ENCODE results near the gene F2RL1. TPM values are rescaled to one million over a fixed set of nuclear protein-coding genes. Genes with fewer than 3 reads are reported as not detected.

The F2RL1 gene
- total and polyA plus RNA-seq, 2 of the 8 experiments (the other 6 are each of a cell fraction or from before 2014, with no cell fraction given): 23.2 to 26.6 TPM

DNA sequence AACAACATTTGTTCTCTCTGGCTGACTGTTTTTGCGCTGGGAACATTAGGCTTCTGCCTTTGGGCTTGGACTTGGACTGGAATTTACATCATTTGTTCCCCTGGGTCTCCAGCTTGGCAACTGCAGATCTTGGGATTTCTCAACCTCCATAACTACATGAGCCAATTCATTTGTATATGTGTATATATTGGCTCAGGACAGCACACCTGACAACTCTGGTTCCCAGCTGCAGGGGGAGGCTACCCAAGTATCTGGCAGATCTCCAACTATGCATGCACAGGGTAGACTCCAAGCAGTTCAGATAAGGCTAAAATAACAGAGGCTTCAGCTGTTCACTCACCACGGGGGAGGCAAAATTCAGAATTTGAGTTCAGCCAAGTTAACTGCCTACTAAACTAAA, 31.6 kb upstream of the F2RL1 start (continued):
- TF ChIP-seq CHD7 (IDR thresholded peaks at IDR 0.05; ENCODE audit: insufficient replicate concordance, low read length) (no peak), POLR2A (IDR thresholded peaks at IDR 0.05; ENCODE audit: control extremely low read depth in 1 of 2, low read depth in 2 of 2, low read length in 2 of 2) (no peak), CBX8 (IDR thresholded peaks at IDR 0.05; ENCODE audit: borderline replicate concordance, low read depth, low read length) (no peak), CEBPB (IDR thresholded peaks at IDR 0.05; ENCODE audit: low read depth, low read length) (no peak), RFX5 (IDR thresholded peaks at IDR 0.05; ENCODE audit: borderline replicate concordance, low read depth, low read length) (no peak), TCF12 (IDR thresholded peaks at IDR 0.05; ENCODE audit: low read depth, low read length) (no peak), JUN (IDR thresholded peaks at IDR 0.05; ENCODE audit: low read depth, low read length) (no peak), GABPA (IDR thresholded peaks at IDR 0.05; ENCODE audit: borderline replicate concordance, insufficient read depth, low read length) (no peak), SP2 (IDR thresholded peaks at IDR 0.05; ENCODE audit: low read length) (no peak), RAD21 (IDR thresholded peaks at IDR 0.05 in 1 of 2, conservative IDR thresholded peaks at IDR 0.05 in 1 of 2; ENCODE audit: low read depth in 2 of 2, low read length in 2 of 2) (no peak), GTF2F1 (IDR thresholded peaks at IDR 0.05; ENCODE audit: borderline replicate concordance, low read depth, low read length) (no peak)
- TF ChIP-seq, protein P1, sequence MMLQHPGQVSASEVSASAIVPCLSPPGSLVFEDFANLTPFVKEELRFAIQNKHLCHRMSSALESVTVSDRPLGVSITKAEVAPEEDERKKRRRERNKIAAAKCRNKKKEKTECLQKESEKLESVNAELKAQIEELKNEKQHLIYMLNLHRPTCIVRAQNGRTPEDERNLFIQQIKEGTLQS (IDR thresholded peaks at IDR 0.05; ENCODE audit: insufficient read depth, low read depth, low read length): no peak
